Loucy (cell line): ENCODE measurements around the gene SYN1.

Experiments used
- EZH2phosphoT487 ChIP-seq: fragments of 200-600 bp; IDR thresholded peaks from 2 replicates; pipeline ENCODE4 v1.6.1; 2018; ENCODE audit warnings: antibody characterized with exemption, mild to moderate bottlenecking, moderate library complexity, borderline replicate concordance
- TF ChIP-seq, protein P1 (sequence below): fragments of 200-600 bp; sonication (generic); conservative IDR thresholded peaks from 2 replicates; pipeline ENCODE4 v1.5.1; 2014; ENCODE audit warnings: mild to moderate bottlenecking, antibody characterized with exemption, low read length

DNA sequence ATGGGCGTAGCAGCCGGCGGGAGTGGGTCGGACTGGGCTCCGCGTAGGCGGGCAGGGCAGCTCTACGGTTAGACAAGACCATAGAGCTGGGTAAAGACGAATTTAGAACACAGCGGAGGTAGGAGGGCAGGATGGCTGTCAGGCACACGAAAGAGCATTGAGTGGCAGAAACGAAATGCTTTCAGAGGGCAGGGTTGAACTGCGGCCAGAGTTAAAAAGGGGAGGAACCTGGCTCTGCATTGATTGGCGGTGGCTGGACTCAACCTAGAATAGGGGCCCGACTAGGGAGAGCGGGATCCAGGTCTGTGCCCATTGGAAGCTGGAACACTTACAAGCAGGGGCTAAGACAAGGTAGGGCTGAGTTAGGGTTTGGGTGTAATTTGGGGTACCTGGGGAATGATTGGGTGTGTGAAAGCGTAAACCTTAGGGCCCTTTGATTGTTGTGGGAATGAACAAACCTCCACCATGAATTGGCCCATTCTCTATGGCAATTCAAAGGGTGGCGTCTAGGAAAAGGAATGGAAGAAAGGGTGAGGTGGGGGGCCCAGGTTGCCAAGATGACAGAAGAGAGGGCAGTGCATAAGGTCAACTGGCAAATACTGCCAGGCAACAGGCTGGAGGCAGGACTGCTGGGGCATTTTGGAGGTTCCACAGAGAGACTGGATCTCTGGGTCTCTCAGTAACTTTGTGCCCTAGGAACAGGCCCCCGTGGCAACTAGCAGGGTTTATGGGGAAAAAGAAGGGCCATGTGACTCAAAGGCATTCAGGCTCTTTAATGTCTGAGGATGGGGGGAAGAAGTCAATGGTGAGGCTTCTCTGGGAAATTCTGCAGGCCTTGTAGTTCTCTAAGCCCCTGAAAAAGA, 31.6 kb upstream of the SYN1 start:
- TF ChIP-seq, protein P1, sequence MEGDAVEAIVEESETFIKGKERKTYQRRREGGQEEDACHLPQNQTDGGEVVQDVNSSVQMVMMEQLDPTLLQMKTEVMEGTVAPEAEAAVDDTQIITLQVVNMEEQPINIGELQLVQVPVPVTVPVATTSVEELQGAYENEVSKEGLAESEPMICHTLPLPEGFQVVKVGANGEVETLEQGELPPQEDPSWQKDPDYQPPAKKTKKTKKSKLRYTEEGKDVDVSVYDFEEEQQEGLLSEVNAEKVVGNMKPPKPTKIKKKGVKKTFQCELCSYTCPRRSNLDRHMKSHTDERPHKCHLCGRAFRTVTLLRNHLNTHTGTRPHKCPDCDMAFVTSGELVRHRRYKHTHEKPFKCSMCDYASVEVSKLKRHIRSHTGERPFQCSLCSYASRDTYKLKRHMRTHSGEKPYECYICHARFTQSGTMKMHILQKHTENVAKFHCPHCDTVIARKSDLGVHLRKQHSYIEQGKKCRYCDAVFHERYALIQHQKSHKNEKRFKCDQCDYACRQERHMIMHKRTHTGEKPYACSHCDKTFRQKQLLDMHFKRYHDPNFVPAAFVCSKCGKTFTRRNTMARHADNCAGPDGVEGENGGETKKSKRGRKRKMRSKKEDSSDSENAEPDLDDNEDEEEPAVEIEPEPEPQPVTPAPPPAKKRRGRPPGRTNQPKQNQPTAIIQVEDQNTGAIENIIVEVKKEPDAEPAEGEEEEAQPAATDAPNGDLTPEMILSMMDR, result no peak
- no peak for TF ChIP-seq EZH2phosphoT487
